HCT116 (cell line): Measurements from ENCODE around the gene MSRB3. TPM values are rescaled to one million over a fixed set of nuclear protein-coding genes. Genes with fewer than 3 reads are reported as not detected.
"Not testable (repeated sequence)": the region's sequence is repeated elsewhere in the genome, so short reads cannot be mapped to it uniquely, and the experiment has no call there.

Source experiments
- ATAC-seq: fragments of 200-7000 bp; cut with Tn5 transposase; 2 replicates; pipeline ENCODE4 v1.9.1; 2020; ENCODE audit warnings: mild to moderate bottlenecking, moderate library complexity
- BruUV-seq: library from RNA; stranded (reverse); fragments of 400-500 nt; replicated peaks from 2 replicates; lab custom pipeline; 2021; lab: Mats Ljungman, UMichigan
- CTCF ChIA-PET: fragments of 300-600 bp; sonication (Branson Sonifier 250); formaldehyde crosslinking; loops from one replicate; lab custom pipeline; 2021; ENCODE audit warnings: antibody characterized with exemption; lab: Charles Lee
- POLR2A ChIA-PET: fragments of 300-600, 350-600 bp; sonication (Branson Sonifier 250); formaldehyde crosslinking; loops from one replicate; lab custom pipeline; 2021; ENCODE audit warnings: antibody characterized with exemption; lab: Charles Lee
- RAD21 ChIA-PET, 2 experiments: fragments of 300-600 bp; sonication (Branson Sonifier 250); formaldehyde crosslinking; loops; one replicate each; lab custom pipeline; 2023; ENCODE audit warnings: low total read pairs in 2 of 2; ENCODE audit not compliant: uncharacterized antibody in 2 of 2, unreplicated experiment in 2 of 2, low non-redundant PET in 1 of 2; lab: Charles Lee
- DNase-seq: peaks from one replicate; pipeline ENCODE4 v3.0.0-alpha.2; 2010; ENCODE audit warnings: low read depth, low spot score
- H2AFZ ChIP-seq: fragments of 200-600 bp; shearing (Covaris generic), sonication (generic); 2 replicates; pipeline ENCODE4 v1.6.1; 2017; ENCODE audit warnings: low read depth, mixed run types, mixed read lengths, antibody characterized with exemption, low read length; ENCODE audit not compliant: poor library complexity, severe bottlenecking
- H3K27ac ChIP-seq: 2 replicates; pipeline ENCODE4 v1.5.1; 2012; ENCODE audit warnings: low read depth, low read length
- H3K27me3 ChIP-seq: fragments of 200-600 bp; sonication (generic); 2 replicates; pipeline ENCODE4 v1.6.1; 2016; ENCODE audit warnings: mixed run types, low read length, mixed read lengths; ENCODE audit not compliant: insufficient read depth
- H3K36me3 ChIP-seq, 2 experiments: fragments of 200-500 bp in 1 of 2; fragments of 200-600 bp in 1 of 2; sonication (Bioruptor generic) in 1 of 2; sonication (generic) in 1 of 2; 2 replicates each; pipeline versions ENCODE4 v1.5.1 to v1.6.1; 2014 to 2016; ENCODE audit warnings: low read length in 2 of 2, inconsistent platforms in 1 of 2, mixed read lengths in 1 of 2, mixed run types in 1 of 2; ENCODE audit not compliant: insufficient read depth in 2 of 2, control insufficient read depth in 1 of 2
- H3K4me1 ChIP-seq, 2 experiments: fragments of 200-600 bp in 1 of 2; sonication (generic) in 1 of 2; 2 replicates each; pipeline versions ENCODE4 v1.5.1 to v1.6.1; 2012 to 2017; ENCODE audit warnings: low read length in 2 of 2, inconsistent platforms in 1 of 2, mild to moderate bottlenecking in 1 of 2, mixed read lengths in 1 of 2, mixed run types in 1 of 2, moderate library complexity in 1 of 2; ENCODE audit not compliant: insufficient read depth in 2 of 2, control insufficient read depth in 1 of 2
- H3K4me2 ChIP-seq: fragments of 200-600 bp; sonication (generic); 2 replicates; pipeline ENCODE4 v1.6.1; 2017; ENCODE audit warnings: mixed run types, low read length, mixed read lengths
- H3K4me3 ChIP-seq, 2 experiments: fragments of 200-600 bp in 1 of 2; sonication (generic) in 1 of 2; replicated peaks in 1 of 2; 2 replicates each; pipeline ENCODE4 v1.5.1; 2011 to 2016; ENCODE audit warnings: low read length in 2 of 2, control low read depth in 1 of 2, low read depth in 1 of 2, mild to moderate bottlenecking in 1 of 2, mixed read lengths in 1 of 2, mixed run types in 1 of 2
- H3K79me2 ChIP-seq: fragments of 200-600 bp; sonication (generic); 2 replicates; pipeline ENCODE4 v1.6.1; 2017; ENCODE audit warnings: mild to moderate bottlenecking, mixed run types, low read length, moderate library complexity, mixed read lengths; ENCODE audit not compliant: insufficient read depth
- H3K9ac ChIP-seq: fragments of 200-600 bp; sonication (generic); 2 replicates; pipeline ENCODE4 v1.6.1; 2016; ENCODE audit warnings: low read length, mixed read lengths
- H3K9me2 ChIP-seq: fragments of 200-600 bp; sonication (generic), shearing (Covaris generic); 2 replicates; pipeline ENCODE4 v1.6.1; 2017; ENCODE audit warnings: mixed run types, mild to moderate bottlenecking, moderate library complexity; ENCODE audit not compliant: insufficient read depth
- H3K9me3 ChIP-seq, 2 experiments: fragments of 200-500 bp in 1 of 2; fragments of 200-600 bp in 1 of 2; sonication (Bioruptor generic) in 1 of 2; sonication (generic) in 1 of 2; 2 replicates each; pipeline ENCODE4 v1.6.1; 2014 to 2017; ENCODE audit warnings: low read length in 2 of 2, mixed read lengths in 2 of 2, inconsistent platforms in 1 of 2, low read depth in 1 of 2, mild to moderate bottlenecking in 1 of 2, mixed run types in 1 of 2, moderate library complexity in 1 of 2; ENCODE audit not compliant: control insufficient read depth in 1 of 2, insufficient read depth in 1 of 2
- H4K20me1 ChIP-seq: fragments of 200-600 bp; sonication (generic), shearing (Covaris generic); 2 replicates; pipeline ENCODE4 v1.6.1; 2017; ENCODE audit warnings: mixed run types, mild to moderate bottlenecking, moderate library complexity; ENCODE audit not compliant: insufficient read depth
- CBX3 ChIP-seq: IDR thresholded peaks from 2 replicates; pipeline ENCODE4 v1.6.1; 2012; ENCODE audit warnings: low read depth
- CEBPB ChIP-seq: IDR thresholded peaks from 2 replicates; pipeline ENCODE4 v1.6.1; 2012; ENCODE audit warnings: low read depth
- CTCF ChIP-seq, 3 experiments: fragments of 200-600 bp in 1 of 3; sonication (generic) in 1 of 3; IDR thresholded peaks in 2 of 3; conservative IDR thresholded peaks in 1 of 3; 2 replicates each; pipeline ENCODE4 v1.5.1; 2012 to 2017; ENCODE audit warnings: low read depth in 2 of 3, low read length in 2 of 3, antibody characterized with exemption in 1 of 3, borderline replicate concordance in 1 of 3, control low read depth in 1 of 3, mild to moderate bottlenecking in 1 of 3, mixed read lengths in 1 of 3, mixed run types in 1 of 3, moderate library complexity in 1 of 3; ENCODE audit not compliant: insufficient read depth in 1 of 3
- ELF1 ChIP-seq: IDR thresholded peaks from 2 replicates; pipeline ENCODE4 v1.6.1; 2012; ENCODE audit warnings: low read depth, borderline replicate concordance
- FOSL1 ChIP-seq: IDR thresholded peaks from 2 replicates; pipeline ENCODE4 v1.6.1; 2012; ENCODE audit warnings: low read depth
- JUND ChIP-seq: IDR thresholded peaks from 2 replicates; pipeline ENCODE4 v1.6.1; 2012
- POLR2A ChIP-seq: IDR thresholded peaks from 2 replicates; pipeline ENCODE4 v1.7.0; 2011; ENCODE audit warnings: borderline replicate concordance; ENCODE audit not compliant: insufficient read depth, insufficient read length; ENCODE audit errors: extremely low read depth
- SIN3A ChIP-seq: IDR thresholded peaks from 2 replicates; pipeline ENCODE4 v1.6.1; 2012; ENCODE audit warnings: low read depth
- SRF ChIP-seq: IDR thresholded peaks from 2 replicates; pipeline ENCODE4 v1.6.1; 2012; ENCODE audit warnings: low read depth
- TCF7L2 ChIP-seq: IDR thresholded peaks from 2 replicates; pipeline ENCODE4 v1.7.0; 2011; ENCODE audit warnings: borderline replicate concordance, inconsistent platforms; ENCODE audit not compliant: insufficient read depth, insufficient read length; ENCODE audit errors: extremely low read depth
- YY1 ChIP-seq: IDR thresholded peaks from 2 replicates; pipeline ENCODE4 v1.6.1; 2011; ENCODE audit warnings: low read length, low read depth, moderate library complexity, mild to moderate bottlenecking; ENCODE audit not compliant: insufficient replicate concordance; ENCODE audit errors: extremely low read depth
- ZBTB33 ChIP-seq: IDR thresholded peaks from 2 replicates; pipeline ENCODE4 v1.6.1; 2011; ENCODE audit warnings: mild to moderate bottlenecking, low read length, moderate library complexity; ENCODE audit not compliant: insufficient replicate concordance; ENCODE audit errors: extremely low read depth
- intact Hi-C: fragments of 100-400 bp; cut with micrococcal nuclease; formaldehyde crosslinking; loops from 2 replicates; pipeline ENCODE4 v1.10.0; 2022
- total RNA-seq: library from RNA; stranded (reverse); gene quantifications from one replicate; pipeline ENCODE4 v1.2.1, GENCODE V29; 2021; ENCODE audit not compliant: unreplicated experiment

The MSRB3 gene
- total RNA-seq, 1 experiment from 2014 or later: 8.2 TPM

- TF ChIP-seq POLR2A (no peak), SIN3A (no peak), TCF7L2 (no peak), FOSL1 (no peak; the same call in 1 of the 2 replicates)
Observed at GRCh38 chr12:65313719-65314317, 35.3 kb downstream of the MSRB3 start (continued).

- not testable (repeated sequence) for ATAC-seq, H2AFZ ChIP-seq, H3K9ac ChIP-seq, H3K9me3 ChIP-seq, BruUV-seq, H3K9me2 ChIP-seq, DNase-seq, H3K27me3 ChIP-seq, H3K4me2 ChIP-seq, H3K36me3 ChIP-seq, H4K20me1 ChIP-seq, H3K4me3 ChIP-seq
- peaks cover 11% of the 10 kb centered on the region; the same call in 1 of the 2 replicates for H3K79me2 ChIP-seq
- ChIA-PET POLR2A (interaction anchor here (0.6 to 1.4 kb wide), 3 partner anchors 10 to 342 kb away, joined by 3 to 4 read pairs (median 3); no protein-coding TSS in a partner anchor), CTCF (interaction anchor here (1.4 to 1.9 kb wide), 5 partner anchors 9 to 771 kb away, joined by 4 to 5 read pairs (median 5); no protein-coding TSS in a partner anchor), RAD21 (interaction anchor here in 1 of 2 experiments (0.6 kb wide), 1 partner anchor 270 kb away, joined by 3 read pairs; no protein-coding TSS in a partner anchor)
- intact Hi-C loops: loop anchor here (2.0 to 10.0 kb wide), 2 partner anchors 360 to 510 kb away; partner anchors contain the start of gene HMGA2
- peaks cover 49 to 91% of the 10 kb centered on the region in 2 experiments for H3K4me1 ChIP-seq
- peak overlapping the region; percentile 95 for H3K27ac ChIP-seq
Observed at GRCh38 chr12:65315238-65315637, 36.8 kb downstream of the MSRB3 start.

- Histone ChIP-seq H3K27me3 (no peaks in the 10 kb centered on the region), H2AFZ (no peak overlapping the region), H4K20me1 (no peaks in the 10 kb centered on the region), H3K9me3 (no peaks in the 10 kb centered on the region), H3K4me2 (no peak overlapping the region; the same call in 1 of the 2 replicates), H3K4me3 (no peak overlapping the region), H3K27ac (peak overlapping the region; percentile 95; the same call in 1 of the 2 replicates), H3K4me1 (peaks cover 41 to 74% of the 10 kb centered on the region in 2 experiments), H3K9ac (peak overlapping the region; percentile 29), H3K9me2 (no peaks in the 10 kb centered on the region), H3K36me3 (peaks cover 0 to 4% of the 10 kb centered on the region in 2 experiments; a peak in 1 of 4 replicates), H3K79me2 (peaks cover 9% of the 10 kb centered on the region; the same call in 1 of the 2 replicates)
- ATAC-seq (no peak), DNase-seq (no peak)
- POLR2A ChIA-PET: no interaction called here
- CTCF ChIA-PET: no interaction called here
- intact Hi-C loops: loop anchor here (10.0 kb wide), 1 partner anchor 357 kb away; no protein-coding TSS in a partner anchor
- no TSS peak for BruUV-seq
- RAD21 ChIA-PET: no interaction called here
- TF ChIP-seq YY1 (no peak), SIN3A (no peak), ZBTB33 (no peak), JUND (no peak), ELF1 (no peak), SRF (no peak), CEBPB (no peak), TCF7L2 (no peak), CTCF (IDR thresholded peaks at IDR 0.05 in 2 of 3, conservative IDR thresholded peaks at IDR 0.05 in 1 of 3; ENCODE audit: borderline replicate concordance in 1 of 3, insufficient read depth in 1 of 3, low read depth in 2 of 3, low read length in 2 of 3) (no peak), CBX3 (no peak)
Observed at GRCh38 chr12:65318186-65318685, 39.8 kb downstream of the MSRB3 start.
